NK-92 treated with Interleukin-12 subunit alpha and Interleukin-12 subunit beta, amount 100 ng/mL, for 24 hours (cell line): ENCODE results near the gene TMEM270.
"Not testable (repeated sequence)": the region's sequence is repeated elsewhere in the genome, so short reads cannot be mapped to it uniquely, and the experiment has no call there.

Experiments
- DNase-seq: peaks from one replicate; lab custom pipeline; 2025; lab: John Stamatoyannopoulos, UW

Gene TMEM270

DNA sequence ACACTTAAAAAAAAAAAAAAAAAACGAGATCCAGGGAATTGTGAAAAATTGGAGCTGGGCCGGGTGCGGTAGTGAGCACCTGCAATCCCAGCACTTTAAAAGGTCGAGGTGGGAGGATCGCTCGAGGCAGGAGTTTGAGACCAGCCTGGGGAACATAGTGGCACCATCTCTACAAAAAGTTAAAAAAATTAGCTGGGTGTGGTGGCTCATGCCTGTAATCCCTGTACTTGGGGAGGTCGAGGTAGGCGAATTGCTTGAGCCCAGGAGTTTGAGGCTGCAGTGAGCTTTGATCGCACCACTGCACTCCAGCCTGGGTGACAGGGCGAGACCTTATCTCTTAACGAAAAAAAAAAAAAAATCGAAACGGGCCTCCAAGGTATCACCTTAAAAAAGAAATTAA is 28.2 kb upstream of the TMEM270 start:
- no peak for DNase-seq

DNA sequence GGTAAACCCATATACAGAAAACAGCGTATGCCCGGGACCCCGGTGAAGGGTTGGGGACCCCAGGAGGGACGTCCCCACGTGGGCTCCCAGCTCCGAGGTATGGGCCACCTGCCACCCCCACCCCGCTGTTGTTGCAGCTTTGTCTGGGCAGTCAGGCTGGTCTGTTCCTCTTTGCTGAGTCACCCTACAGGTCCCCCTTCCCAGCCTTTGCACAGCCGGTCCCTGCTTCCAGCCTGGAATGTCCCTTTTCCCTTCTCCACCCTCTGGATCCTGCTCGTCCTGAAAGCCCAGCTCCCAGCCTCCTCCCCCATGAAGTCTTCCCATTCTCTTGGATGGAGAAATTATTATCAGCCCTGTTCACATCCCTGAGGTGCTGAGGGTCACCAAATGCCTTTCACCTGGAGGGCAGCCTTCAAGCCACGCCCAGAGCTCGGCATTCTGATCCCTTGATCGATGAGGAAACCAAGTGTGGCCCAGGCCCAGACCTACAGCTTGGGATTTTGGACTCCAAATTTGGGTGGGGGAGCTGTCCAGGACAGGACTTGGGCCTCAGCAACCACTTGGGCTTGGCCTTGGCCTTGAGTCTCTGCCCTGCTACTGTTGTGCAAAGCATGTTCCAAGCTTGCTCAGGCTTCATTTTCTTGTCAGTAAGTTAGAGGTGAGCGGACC is 27.6 kb upstream of the TMEM270 start:
- no peak for DNase-seq

DNA sequence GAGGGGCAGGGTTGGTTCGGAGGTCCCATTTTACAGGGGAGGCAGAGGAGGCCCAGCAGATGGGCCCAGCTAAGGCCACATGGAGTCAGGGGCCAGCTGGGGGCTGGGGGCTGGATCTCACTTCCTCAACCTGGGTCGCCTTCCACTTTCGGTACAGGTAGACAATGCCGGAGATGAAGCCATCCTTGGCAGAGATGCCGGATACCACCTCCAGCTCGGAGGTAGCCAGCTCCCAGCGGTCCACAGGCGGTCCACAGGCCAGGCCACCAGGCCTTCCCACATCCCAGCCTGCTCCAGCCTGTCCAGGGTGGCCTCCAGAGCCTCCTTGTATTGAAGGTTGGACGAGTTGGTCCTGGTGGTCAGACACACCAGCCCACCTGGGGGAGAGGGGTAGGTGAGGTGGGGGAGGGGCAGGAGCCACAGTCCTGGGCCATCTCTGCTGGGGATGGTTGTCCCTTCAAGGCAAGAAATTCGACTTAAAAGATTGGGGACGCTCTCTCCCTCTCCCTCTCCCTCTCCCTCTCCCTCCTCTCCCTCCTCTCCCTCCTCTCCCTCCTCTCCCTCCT is 26.2 kb upstream of the TMEM270 start:
- DNase-seq: no peak

DNA sequence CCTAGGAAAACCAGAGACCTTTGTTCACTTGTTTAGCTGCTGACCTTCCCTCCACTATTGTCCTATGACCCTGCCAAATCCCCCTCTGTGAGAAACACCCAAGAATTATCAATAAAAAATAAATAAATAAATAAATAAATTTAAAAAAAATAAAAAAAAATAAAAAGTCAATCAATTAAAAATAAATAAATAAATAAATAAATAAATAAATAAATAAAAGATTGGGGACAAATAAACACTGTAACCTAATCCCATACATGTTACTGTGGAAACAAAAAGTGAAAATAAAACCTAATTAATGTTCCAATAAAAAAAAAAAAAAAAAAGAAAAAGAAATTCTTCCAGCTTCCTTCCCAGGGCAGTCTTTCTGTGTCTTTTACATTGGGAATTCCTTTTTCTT is 23.8 kb upstream of the TMEM270 start:
- DNase-seq: not testable (repeated sequence)

DNA sequence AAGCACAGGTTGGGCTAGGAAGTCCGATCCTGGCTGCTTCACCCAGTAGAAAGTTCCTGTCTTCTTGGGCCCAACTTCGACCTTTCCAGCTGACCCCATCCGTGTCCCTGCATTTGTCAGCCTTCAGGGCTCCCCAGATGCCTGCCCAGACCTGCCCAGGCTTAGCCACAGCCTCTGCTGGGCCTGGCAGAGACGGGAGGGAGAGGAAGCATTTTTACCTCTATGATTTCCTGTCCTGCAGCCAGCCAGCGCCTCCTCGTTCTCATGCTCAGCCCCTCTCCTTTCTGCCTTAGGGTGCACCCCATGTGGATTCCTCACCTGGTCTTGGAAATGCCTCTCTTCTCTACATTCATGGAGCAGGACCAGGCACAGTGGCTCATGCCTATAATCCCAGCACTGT is 22.3 kb upstream of the TMEM270 start:
- no peak for DNase-seq

DNA sequence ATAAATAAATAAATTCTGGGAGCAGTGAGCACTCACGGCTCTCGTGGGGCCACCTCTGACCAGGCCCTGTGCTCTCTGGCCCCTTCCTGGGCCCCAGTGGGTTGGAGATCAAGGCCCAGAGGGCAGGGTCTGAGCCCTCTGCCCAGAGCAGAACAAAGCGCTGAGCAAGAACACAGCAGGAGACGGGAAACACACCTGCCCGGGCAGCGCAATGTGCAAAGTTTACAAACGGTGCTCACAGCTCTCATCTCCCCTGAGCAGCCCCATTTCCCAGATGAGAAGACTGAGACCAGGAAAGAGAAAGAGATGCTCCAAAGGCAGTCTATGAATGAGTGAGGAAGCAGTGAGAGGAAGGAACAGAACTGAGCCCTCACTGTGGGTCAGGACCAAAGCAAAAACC is 21.7 kb upstream of the TMEM270 start:
- no peak for DNase-seq

DNA sequence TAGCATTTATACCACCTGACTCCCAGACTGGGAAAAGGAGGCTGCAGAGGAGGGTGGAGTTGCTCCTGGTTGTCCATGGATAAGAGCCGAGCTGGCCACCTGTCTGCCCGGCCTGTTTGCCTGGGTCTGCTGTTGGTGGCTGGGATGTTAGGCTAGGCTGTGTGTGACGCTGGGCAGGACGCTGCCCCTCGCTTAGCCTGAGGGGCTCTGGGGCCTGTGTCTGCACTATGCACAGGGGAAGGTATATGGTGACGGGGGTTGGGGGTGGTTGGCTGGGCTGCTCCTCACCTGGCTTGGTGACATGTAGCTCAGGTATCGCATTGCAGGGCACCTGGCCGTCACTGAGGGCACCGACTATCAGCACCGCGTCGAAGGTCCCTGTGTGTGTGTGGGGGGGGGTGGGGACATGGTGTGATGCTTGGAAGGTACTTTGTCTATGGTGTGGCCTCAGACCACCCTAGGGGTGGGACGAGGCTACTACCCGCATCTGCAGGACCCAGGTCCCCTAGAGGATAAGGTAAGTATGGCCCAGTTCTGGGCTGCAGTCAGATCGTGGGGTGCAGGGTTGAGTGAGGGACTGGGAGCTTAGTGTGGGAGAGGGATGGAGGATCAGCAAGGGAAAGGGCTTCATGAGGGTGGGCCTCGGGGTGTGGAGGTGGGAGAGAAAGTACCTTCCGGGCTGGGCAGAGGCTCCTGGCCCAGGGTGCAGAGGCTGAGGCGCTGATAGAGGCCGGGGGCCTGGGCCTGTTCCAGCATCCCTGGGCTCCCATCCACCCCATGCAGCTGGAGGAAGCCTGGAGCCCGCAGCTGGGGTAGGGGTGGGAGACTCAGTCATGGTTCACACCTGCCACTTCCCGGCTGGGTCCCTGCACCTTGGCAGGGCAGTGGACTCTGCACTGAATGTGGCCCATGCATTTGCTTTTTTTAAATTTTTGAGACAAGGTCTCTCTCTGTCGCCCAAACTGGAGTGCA is 20.9 kb upstream of the TMEM270 start:
- no peak for DNase-seq

DNA sequence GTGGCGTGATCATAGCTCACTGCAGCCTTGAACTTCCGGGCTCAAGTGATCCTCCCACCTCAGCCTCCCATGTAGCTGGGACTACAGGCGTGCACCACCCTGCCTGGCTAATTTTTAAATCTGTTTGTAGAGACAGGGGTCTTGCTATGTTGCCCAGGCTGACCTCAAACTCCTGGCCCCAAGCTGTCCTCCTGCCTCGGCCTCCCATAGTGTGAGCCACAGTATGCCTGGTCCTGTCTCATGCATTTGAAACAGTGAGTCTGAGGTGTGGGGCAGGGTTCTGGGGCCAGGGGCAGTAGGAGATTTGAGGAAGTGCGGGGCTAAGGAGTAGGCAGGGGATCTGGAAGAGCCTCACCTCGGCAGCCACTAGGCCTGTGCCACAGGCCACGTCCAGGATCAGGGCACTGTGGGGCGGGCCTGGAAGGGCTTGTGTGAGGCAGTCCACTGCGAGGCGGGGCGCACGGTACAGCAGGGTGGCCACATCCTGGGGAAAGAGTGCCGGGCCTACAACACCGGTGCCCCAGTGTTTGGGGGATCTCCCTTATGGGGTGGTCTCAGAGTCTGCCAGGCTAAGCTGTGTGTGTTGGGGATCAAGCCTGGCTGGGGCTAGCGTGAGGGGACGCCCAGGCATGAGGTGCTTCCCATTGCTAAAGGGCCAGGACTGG is 20.1 kb upstream of the TMEM270 start:
- DNase-seq: no peak

DNA sequence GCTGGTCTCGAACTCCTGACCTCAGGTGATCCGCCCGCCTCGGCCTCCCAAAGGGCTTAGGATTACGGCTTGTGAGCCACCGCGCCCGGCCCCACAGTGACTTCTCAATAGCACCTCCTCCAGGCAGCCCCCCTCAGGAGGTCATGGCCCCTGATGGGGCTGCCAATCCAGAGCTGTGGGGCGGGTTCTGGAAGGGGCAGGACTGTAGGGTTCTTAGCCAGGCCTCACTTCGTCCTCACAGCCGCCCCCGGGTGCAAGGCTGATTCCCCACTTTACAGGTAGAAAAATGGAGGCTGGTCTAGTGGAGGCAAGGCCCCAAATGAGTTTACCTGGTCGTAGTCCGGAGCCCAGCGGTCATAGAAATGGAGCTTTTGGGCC is 19.3 kb upstream of the TMEM270 start:
- no peak for DNase-seq

DNA sequence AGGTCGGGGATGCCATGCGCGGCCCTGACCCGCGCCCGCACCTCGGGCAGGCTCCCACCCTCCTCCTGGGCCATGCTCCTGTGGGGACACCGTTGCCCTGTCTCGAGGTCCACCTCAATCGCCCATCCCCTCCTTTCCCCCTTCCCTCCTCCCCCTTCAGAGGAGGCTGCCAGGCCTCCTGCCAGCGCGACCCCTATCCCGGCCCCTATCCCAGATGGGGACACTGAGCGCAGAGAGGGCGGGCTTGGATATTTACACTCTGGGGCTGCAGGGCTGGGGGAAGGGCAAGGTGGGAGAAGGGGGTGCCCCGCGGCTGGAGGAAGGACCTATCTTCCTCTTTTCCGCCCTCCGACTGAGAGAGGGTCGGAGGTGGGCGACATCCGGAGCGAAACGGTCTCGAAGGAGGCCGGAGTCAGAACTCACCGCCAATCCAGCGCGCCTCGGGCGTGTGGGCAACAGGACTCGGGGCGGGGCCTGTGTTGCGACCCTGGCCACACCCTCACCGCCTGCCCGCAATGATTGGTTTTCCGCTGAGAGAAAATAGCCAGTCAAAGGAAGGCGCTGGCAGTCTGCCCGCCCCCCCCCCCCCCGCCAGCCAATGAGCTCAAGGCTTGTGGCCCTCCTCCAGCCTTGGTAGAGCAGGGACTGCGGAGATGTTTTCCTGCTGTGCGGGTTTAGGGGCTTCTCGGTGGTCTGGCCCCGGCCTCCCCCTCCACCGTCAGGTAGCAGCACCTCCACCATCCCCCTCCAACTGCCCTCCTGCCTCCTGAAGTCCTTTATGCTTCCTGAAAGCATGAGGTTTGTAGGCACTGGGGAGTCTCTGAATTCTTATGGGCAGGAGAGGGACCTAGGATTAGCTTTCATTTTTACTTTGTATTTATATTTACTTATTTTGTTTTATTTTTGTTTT is 18.6 kb upstream of the TMEM270 start, which contains the start of gene METTL27:
METTL27 (minus strand) TSS at position 450 of the 910 bp plus-strand sequence; CDS start at position 74, 376 bp downstream.
- DNase-seq: peak; percentile 88

DNA sequence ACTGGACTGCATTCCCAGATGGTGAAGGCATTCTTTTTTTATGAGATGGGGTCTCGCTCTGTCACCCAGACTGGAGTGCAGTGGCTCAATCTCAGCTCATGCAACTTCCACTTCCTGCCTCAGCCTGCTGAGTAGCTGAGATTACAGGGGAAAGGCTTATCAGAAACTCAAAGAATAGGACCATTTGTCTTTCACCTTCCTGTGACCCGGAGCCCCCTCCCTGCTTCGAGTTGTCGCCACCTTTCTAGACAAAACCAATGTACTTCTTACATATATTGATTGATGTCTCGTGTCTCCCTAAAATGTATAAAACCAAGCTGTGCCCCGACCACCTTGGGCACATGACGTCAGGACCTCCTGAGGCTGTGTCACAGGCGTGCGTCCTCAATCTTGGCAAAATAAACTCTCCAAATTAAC is 16.8 kb upstream of the TMEM270 start:
- no peak for DNase-seq

DNA sequence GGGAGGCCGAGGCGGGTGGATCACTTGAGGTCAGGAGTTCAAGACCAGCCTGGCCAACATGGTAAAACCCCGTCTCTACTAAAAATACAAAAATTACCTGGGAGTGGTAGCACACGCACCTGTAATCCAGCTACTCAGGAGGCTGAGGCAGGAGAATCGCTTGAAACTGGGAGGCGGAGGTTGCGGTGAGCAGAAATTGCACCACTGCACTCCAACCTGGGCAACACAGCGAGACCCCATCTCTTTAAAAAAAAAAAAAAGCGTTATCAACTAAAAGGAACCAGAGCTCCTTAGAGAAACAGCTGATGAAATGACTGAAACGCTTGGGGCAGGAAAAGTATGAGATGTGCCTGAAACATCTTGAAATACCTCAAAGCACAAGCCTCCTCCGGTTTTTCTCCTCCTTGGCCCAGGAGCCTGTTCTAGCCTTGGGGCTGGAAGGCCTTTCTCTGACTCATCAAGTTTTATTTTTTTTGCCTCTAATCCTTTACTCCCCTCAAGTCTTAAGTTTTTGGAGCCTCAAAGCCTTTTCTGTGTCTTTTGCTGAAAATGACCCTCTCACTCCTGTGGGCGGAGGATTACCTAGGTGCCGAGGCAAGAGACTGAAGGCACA is 16.0 kb upstream of the TMEM270 start:
- DNase-seq: no peak

DNA sequence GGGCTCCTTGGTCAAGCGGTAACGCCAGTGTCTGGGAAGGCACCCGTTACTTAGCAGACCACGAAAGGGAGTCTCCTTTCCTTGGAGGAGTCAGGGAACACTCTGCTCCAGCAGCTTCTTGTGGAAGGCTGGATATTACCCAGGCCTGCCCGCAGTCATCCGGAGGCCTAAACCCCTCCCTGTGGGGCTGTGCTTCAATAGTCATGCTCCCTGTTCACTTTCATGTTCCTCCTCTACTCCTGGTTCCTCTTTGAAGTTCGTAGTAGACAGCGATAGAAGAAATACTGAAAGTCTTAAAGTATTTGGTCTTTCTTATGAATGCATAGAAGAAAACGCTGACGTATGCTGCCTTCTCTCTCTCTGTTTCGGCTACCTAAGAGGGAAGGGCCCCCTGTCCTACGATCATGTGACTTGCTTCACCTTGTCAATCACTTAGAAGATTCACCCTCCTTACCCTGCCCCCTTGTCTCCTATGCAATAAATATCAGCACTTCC is 15.2 kb upstream of the TMEM270 start:
- DNase-seq: not testable (repeated sequence)

DNA sequence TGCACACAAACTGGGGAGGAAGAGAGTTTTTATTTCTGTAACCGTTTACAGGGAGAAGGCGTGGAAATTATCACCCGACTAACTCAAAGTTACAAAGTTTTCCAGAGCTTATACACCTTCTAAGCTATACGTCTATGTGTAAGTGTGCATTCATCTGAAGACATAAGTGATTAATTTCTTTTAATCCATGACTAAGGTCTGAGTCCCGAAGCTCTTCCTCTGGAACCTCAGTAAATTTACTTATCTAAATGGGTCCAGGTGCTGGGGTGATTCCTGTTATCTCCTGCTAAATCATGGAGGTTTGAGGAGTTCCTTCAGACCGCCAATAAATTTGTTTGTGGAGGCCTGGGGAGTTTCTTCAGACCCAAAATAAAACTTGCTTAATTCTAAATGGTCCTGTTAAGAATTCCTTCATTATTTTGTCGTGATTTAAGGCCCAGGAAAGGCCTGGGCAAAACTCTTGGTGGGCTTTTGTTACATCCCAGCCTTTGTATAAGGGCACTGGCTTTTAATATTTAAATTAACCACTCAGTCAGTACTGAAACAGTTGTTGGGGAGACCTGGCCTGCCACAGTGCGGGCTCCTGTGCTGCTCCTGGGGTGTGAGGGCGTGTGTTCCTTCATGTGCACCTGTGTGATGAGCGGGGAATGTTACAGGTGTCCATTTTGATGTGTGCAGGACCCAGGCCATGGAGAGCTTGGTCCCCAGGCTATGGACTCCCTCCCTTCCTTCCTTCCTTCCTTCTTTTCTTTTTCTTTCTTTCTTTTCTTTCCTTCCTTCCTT is 12.8 kb upstream of the TMEM270 start:
- DNase-seq: no peak

DNA sequence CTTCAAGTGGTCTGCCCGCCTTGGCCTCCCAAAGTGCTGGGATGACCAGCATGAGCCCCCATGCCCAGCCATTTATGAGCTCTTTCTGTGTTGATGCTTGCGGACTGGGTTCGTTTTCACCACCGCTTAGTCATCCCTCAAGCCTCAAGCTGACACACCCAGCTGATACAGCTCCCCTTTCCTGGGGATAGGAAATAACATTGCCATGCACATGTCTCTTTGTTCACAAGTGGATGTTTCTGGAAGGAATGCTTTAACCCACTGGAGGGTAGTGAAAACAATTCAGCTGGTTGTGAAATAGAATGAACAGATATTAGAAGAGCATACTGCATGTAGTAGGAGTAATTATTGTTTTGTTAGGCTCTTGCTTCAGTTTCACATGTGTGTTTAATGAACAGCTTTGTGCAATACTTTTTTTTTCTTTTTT is 10.2 kb upstream of the TMEM270 start:
- DNase-seq: no peak

DNA sequence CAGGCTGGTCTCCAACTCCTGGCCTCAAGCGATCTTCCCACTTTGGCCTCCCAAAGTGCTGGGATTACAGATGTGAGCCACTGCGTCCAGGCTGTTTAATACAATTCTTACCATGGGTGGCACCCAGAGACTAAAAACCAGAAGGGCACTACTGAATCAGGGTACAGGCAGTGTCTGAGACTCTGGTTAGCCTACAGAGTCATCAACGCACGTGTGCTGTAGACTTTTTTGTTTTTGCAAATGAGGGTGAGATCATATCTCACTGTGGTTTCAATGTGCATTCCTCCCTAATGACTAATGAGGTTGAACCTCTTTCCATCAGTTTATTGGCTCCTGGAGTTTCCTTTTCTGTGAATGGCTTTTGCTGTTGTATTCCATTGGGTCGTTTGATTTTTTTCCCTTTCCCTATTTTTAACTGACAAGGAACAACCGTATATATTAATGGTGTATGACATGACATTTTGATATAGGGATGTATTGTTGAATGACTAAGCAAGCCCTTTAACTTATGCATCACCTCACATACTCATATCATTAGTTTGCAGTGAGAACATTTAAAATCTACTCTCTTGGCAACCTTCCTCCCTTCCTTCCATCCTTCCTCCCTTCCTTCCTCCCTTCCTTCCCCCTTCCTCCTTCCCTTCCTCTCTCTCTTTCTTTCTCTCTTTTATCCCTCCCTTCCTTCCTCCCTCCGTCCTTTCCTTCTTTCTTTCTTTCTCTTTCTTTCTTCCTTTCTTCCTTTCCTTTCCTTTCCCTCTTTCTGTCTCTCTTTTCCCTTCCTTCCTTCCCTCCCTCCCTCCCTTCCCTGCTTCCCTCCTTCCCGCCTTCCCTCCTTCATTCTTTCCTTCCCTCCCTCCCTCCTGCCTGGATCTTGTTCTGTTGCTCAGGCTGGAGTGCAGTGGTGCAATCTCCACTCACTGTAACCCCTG is 9.3 kb upstream of the TMEM270 start:
- DNase-seq: no peak

DNA sequence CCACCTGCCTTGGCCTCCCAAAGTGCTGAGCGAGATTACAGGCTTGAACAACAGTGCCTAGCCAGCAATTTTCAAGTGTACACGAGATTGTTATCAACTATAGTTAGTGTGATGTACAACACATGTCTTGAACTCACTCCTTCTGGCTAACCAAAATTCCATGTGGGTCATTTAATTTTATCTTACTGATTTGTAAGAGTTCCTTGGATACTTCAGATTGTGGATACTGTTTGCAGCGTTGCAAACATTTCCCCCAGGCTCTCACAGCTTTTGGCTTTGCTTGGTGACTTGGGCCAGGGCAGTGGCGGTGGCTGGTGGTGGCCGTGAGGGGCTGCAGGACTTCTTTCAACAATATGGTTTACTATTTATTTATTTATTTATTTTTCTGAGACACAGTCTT is 8.5 kb upstream of the TMEM270 start:
- DNase-seq: no peak

DNA sequence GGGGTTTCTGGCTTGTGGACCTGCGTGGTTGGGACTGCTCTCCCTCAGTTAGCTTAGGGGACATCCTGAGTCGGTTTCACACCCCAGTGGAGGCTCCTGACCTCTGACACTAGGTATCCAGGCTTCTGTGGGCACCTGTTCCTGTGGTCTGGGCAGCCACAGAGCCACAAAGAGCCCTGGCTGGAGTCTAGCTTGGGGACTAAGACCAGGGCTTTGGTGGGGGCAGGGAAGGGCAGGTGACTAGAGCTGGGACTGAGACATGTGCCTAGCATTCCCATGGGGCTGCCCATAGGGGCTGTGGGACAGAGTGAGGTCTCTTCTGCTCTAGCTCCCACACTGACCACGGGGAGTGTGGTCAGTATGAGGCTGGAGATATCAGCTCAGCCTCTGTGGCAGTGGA is 4.0 kb upstream of the TMEM270 start:
- DNase-seq: no peak

DNA sequence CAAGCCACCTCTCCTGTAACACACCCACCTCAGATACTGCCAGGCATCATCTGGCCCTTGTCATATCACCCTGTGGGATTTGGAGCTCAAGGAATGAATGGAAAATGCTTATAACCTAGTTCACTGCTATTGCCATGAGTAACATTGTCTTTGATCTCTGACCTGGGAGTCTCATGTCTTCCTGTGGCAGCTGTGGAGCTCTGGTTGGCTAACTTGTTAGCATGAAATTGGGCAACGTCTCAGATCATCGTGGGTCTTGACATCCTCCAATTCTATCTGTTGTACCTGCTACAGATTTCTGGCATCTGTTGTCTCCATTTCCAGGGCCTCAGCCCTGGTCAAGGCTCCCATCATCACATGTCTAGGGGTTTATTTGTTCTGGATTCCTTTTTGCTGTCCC is 2.2 kb upstream of the TMEM270 start:
- DNase-seq: no peak
